DMS114 treated with DMSO at 0.1 percent for 48 hours (cell line): ENCODE results near the gene ARHGEF16.

ENCODE experiments used
- DNase-seq: peaks from one replicate; lab custom pipeline; 2025; ENCODE audit not compliant: unreplicated experiment; lab: John Stamatoyannopoulos, UW

ARHGEF16 gene

DNA sequence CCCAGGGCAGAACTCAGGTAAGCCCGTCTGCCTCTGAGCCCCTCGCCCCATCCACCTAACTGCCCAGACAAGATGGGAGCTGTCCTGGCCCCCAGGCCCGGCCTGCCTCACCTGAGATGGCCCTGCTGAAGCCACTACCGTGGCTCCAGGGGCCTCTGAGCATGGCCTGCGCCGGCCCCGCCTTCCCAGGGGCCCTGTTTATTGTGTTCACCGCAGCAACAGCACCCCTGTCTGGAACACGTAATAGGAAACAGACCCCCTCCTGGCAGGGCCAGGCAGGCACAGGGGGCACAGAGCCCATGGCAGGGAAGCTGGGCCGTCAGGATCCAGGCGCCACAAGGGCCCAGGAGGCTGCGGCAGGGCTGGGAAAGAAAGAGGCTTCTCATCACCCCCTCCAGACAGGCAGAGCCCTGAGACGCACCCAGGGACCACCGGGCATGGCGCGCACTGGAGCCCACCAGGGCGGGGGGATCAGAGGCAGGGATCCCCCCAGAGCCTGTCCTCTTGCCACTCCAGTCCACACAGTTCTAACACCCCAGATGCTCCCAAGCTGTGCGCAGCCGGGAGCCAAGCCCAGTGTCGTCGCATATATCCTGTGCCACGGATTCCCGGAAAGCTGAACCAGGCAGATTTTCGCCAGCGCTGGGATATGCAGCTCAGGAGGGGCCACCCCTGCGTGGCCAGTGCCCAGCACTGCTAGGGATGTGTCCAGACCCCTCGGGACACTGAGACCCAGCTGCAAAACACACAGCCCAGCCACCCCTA is 62.6 kb downstream of the ARHGEF16 start:
- DNase-seq, result no peak

DNA sequence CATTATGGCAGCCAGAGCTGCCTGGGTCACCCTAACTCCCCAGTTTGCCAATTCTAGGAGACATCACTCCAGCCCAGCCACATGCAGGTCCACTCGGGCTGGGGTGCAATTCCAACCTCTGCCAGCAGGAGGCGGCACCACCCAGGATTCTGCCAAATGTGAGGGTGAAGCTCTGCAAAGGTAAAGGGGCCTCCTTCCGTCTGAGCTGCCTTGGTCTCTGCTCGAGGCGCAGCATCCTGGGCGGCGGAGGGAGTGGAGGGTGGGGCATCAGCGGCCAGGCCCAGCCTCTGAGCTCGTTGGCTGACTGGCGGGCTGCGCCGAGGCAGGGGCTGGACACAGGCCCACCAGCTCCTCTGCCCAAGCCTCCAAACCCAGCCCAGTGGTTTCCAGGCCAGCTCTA is 63.8 kb downstream of the ARHGEF16 start:
- no peak for DNase-seq

DNA sequence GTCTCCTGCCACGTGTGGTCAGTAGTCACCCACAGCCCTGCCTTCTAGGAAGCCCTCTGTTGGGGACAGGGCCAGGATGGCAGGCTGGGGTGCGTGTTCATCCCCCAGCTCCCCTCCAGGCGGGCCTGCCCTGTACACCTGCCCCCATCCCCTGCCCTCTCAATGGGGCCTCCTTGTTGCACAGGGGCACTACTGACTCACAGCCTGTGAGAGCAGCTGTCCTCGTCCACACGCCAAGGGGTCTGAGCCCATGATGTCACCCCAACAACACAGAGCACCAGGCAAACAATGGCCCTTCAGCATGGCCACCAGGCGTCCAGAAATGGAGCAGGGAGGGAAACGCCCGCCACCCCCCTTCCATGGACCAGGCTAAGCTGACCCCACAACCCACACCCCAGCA is 64.3 kb downstream of the ARHGEF16 start:
- DNase-seq, result no peak

DNA sequence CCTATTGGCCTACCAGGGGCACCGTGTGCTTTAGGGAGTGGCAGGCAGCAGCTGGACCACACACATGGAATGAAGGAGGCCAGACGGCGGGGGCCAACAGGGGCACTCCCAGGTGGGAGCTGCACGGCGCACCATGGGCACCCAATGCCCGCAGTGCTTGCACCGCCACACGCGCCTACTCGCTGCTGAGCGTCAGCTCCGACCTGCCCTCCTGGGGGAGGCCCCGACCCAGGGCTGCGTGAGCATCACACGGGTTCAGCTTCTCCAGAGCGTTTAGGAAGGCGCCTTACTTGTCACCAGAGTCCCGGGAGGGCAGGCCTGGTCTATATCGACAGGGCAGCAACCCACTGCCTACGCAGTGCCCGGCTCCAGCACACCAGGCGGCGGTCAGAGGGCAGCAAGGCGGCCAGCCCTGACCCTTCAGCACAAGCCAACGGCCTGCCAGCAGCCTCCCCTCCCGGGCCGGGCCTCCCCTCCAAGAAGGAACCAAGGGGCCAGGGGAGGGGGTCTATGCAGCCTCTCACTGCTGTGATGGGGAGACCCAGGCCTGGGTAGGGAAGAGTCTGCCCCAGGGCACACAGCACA is 64.9 kb downstream of the ARHGEF16 start:
- DNase-seq, result no peak

DNA sequence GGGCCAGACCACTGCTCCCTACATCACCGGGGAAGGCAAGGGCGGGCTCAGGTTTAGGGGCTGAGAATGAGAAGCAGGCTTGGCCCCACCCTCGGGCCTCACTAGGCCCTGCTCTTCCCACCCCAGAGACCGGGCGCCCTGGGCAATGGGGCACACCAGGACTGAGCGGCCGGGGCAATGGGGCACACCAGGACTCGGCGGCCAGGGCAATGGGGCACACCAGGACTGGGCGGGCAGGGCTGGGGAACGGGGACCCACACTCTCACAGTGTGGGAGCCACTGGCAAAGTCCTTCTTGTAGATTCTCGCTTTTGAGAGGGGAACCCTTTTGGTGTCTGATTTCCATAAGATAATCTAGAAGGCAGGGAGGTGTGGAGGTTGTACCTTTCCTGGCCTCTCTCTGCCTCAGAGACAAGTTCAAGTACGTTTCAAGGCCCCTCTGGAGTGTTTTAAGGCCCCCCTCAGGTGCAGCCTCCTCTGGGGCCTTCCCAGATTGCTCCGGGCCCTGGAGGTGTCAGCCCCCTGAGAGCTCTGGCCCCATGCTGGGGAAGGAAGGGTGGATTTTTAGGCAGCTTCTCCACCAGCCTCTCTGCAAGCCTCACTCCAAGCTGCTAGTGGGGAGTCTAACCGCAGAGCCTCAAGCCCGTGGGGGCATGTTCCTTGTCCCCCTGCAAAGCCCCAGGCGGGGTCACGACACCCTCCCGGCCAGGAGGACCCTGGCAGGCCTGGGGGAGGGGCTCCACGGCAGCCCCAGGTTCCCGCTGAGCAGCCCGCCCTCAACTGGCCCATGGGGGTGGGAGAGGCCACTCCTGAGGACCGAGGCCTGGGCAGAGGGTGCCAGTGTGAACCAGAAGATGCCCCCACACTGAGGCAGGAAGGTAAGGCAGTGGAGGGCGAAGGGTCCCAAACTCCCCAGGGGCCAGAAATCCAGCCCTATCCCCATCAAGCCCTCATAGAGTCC is 66.2 kb downstream of the ARHGEF16 start:
- DNase-seq, result no peak

DNA sequence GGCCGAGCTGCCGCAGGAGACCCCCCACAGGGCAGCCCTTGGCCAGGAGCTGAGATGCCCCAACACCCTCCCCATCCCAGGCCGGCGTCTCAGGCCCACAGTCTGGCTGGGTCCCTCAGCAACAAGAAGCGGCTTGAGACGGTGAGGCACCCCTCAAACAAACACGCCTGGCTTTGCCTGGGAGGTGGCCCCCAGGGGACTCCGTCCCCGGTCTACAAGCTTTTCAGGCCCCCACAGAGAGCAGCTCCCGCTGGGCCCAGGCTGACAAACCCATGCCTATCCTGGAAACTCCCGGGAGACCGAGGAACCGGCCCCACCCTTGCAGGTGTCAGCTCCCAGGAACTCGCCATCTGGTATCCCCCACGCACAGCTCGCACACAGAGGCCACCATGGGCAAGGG is 67.0 kb downstream of the ARHGEF16 start:
- no peak for DNase-seq

DNA sequence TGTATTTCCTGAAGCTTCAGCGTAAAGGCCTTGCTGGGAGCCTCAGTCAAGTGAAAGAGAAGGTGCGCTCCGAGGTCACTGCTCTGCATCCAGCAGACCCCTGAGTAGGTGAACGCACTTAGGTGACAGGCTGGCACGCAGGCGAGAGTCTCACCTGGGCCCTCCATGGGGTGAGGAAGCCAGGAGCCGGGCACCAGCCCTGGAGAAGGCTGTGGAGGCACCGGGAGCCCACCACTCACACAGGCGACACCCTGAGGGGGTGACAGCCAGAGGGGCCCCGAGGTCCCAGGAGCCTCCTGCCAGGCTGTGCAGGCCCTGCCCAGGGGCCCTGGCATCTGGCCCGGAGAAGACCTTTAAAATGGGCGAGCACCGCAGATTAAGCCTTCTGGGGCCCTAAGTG is 67.6 kb downstream of the ARHGEF16 start:
- DNase-seq, result no peak

DNA sequence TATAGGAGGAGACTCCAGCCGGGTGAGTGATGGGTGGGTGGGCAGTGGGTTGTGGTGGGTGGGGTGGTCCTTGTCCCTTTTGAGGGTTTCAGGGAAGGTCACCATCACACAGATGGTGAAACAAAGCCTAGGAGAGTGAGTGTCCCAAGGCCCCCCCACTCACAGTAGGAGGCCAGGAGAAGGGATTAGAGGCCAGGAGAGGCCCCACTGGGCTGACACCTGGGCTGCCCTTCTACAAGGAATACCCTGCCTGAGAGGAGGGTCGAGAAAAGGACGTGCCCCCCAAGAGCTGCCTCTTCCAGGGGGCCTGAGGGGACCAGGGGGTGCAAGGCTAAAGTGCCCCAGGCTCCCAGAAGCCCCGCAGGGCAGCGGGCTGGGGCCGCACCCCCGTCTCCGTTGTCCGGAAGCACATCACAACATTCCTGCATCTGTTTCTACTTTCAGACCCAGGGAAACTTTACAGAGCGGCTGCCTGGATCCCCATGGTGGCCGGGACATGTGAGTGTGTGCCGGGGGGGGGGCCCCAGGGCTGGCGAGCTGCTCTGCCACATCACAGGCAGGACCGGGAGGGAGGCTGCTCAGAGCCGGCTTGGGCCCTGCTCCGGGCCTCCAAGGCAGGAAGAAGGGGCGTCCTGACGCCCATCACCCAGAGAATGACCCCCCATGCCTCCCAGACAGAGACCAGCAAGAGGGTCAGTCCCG is 68.2 kb downstream of the ARHGEF16 start:
- no peak for DNase-seq

DNA sequence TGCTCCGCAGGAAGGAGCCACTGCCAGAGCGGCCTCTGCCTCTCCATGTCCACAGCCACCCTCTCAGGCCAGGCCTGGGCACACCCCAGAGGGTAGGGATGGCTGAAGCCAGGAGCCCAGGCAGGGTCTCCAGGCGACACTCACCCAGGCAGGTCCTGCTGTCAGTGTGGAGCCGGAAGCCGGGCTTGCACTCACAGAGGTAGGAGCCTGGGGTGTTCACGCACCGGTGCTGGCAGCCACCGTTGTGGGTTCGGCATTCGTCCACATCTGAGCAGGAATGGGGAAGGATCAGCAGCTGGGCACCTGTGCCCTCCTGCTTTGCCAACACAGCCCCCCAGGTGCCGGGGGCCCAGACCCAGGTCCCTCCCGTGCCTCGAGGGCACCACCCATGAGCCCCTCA is 69.5 kb downstream of the ARHGEF16 start:
- no peak for DNase-seq

DNA sequence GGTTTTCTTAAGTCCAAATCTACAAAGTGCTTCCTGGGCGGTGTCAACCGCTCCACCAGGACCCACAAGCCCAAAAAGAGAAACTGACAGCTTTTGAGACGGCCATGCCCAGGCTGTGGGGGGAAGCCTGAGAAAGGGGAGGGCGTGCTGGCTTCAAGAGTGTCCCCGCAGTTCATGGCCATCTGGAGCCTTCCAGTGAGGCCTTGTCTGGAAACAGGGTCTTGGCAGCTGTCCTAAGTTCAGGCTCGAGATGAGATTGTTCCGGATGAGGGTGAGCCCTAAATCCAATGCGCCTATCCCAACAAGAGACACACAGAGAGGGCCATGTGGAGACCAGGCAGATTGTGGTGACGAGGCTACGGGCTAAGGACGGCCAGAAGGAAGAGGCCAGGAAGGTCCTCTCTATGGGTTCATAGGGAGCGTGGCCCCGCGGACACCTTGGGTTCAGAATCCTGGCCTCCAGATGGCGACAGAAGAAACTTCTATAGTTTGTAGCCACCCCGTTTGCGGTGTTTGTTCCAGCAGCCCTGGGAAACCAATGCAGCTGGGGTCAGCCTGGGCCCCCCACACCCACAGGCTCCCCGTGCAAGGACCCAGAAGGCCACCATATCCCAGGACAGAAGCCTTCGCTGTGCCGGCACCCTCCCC is 70.2 kb downstream of the ARHGEF16 start:
- no peak for DNase-seq

DNA sequence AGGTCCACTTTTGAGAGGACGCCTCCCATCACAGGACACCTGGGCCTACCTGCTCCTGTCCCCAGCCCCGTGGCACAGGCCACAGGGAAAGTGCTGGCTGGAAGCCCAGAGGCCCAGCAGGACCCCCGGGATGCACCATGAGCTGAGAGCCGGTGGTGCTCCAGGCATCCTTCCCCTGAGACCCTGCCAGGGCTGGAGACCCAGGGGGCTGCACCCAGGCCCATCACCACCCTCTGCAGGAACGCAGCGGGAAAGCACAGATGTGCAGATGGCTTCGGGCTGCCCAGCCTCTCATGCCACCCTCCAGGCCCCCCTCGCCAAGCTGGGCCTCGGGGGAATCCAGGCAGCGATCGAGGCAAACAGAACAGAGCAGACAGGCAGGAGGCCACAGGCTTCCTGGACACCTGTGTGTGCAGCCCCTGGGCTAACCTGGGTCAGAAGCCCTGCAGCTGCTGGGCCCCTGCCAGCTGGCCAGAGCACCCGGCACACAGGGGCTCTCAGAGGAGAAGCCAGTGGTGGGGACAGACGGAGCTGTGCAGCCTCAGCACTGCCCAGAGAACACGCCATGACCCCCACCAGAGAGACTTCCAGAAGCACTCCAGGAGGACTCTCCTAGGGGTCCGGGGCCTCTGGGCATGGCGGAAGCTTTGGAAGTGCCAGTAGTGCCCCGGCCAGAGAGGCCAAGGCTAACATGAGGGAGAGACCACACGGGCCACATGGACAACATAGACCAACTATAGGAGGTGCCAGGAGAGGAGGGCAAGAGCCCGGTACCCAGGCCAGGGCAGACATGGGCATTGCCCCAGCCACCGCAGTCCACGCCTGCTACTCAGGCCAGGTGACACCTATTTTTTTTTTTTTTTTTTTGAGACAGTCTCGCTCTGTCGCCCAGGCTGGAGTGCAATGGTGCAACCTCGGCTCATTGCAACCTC is 71.4 kb downstream of the ARHGEF16 start:
- DNase-seq, result no peak

DNA sequence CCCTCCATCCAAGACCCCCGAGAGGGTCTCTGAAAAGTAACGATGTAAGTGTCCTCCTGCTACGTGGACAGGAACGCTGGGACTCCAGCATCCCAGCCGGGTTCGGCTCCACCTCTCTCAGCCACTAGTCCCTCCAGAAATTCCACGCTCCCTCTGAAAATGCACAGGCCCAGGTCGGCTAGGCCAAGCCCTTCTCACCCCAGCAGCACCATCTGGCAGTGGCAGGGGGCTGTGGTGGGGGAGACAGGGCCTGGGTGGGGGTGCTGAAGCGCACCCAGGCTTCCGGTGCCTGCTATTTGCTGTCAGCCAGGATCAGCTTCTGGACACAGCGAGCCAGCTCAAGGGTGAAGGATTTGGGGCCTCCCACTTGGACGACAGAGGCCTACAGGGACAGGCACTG is 73.3 kb downstream of the ARHGEF16 start:
- DNase-seq, result no peak

DNA sequence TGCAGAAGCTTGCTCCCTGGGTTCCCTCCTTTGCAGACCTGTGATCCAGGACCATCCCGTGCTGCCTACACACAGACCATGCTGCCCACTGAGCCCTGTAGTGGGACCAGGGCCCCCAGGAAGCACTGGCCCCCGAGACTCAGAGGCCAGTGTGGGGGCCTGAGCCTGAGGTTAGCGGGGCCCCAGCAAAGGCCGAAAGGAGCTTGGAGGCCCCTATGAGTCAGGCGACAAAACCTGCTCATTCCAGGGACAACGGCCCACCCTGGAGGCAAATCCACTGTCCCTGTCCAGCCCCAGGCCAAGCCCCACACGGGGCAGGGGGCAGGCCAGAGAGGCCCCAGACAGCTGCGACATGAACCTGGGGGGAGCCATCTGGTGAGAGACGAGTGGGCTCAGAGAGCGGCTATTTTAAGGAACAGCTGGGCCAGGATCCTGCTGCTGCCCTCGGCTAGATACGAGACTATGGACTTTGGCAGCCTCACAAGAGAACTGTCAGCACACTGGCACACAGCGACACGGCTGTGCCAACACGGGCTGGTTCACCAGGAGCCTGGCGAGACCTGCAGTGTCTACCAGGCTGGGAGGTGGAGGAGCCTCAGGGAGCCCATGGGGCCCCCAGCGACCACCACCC is 74.7 kb downstream of the ARHGEF16 start:
- no peak for DNase-seq

DNA sequence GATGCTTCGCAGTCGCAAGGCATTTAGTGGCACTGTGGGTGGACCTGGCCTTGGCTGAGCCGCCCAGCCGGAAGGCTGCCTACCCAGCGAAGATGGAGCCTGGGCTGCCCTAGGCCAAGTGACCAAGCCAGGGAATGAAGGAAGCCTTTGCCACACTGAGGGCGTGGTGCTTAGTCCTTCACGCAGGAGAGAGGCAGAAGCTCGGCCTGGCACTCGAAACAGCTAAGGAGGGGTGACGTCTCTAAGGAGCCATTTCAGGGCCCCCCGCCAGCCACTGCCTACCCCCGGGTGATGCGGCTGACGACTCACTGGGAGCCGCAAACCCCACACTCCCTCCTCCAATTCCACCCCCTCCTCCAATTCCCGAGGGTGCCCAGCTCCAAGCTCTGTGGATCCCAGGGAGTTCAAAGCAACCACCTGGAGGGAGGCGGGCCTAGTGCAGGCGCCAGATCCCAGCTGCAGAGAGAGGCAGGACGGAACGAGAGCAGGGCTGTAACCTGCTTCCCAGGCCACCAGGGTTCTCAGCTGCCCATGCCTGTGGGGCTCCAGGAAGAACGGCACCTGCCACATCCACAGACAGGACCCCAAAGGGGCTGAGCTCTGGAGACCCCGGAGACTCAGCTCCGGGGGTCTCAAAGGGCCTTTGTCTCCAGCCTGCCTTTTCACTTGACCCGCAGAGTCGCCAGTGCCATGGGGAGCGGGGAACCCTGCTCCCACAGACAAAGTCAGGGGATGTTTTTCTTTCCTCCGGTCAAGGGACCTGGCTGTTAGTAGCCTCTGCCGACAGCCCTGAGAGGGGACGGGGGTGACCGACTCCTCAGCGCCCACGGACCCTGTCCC is 75.8 kb downstream of the ARHGEF16 start:
- no peak for DNase-seq
